ENCODE data around the gene EMSY.
A peak's percentile ranks its signal among the peaks of the same experiment; 100 is the strongest.

Gene EMSY

GRCh38 chr11:76523786-76524436 is 79.1 kb downstream of the EMSY start:
- no peak for TF ChIP-seq CTCF (conservative IDR thresholded peaks at IDR 0.05)
- H3K27ac ChIP-seq: no peak overlapping the region; the same call in 1 of the 2 replicates

- TF ChIP-seq CTCF (conservative IDR thresholded peaks at IDR 0.05): no peak
- H3K27ac ChIP-seq: peak overlapping the region; percentile 34; the same call in 1 of the 2 replicates
Measured at GRCh38 chr11:76524461-76524860, 79.6 kb downstream of the EMSY start.

GRCh38 chr11:76524919-76525318 is 80.1 kb downstream of the EMSY start:
- H3K27ac ChIP-seq: peak overlapping the region; percentile 34; the same call in 1 of the 2 replicates
- TF ChIP-seq CTCF (conservative IDR thresholded peaks at IDR 0.05): no peak

GRCh38 chr11:76526878-76527277 is 82.1 kb downstream of the EMSY start:
- H3K27ac ChIP-seq: no peak overlapping the region
- no peak for TF ChIP-seq CTCF (conservative IDR thresholded peaks at IDR 0.05)

- no peak overlapping the region for H3K27ac ChIP-seq
- TF ChIP-seq CTCF (conservative IDR thresholded peaks at IDR 0.05): no peak
Measured at GRCh38 chr11:76542436-76542835, 97.6 kb downstream of the EMSY start.

- H3K27ac ChIP-seq: no peak overlapping the region
- TF ChIP-seq CTCF (conservative IDR thresholded peaks at IDR 0.05): no peak
Measured at GRCh38 chr11:76543006-76543703, 98.3 kb downstream of the EMSY start.

GRCh38 chr11:76550781-76551180 is 106.0 kb downstream of the EMSY start:
- no peak overlapping the region for H3K27ac ChIP-seq
- no peak for TF ChIP-seq CTCF (conservative IDR thresholded peaks at IDR 0.05)

All from VCaP (cell line).